GM18909 (cell line): ENCODE results near the gene SELENOS.

ENCODE experiments used
- ATAC-seq: cut with Tn5 transposase; IDR thresholded peaks from one replicate; pipeline ENCODE4 v1.9.1; 2021; ENCODE audit warnings: mild to moderate bottlenecking; ENCODE audit not compliant: unreplicated experiment, poor library complexity

Gene SELENOS

GRCh38 chr15:101252836-101253235, 24.4 kb downstream of the SELENOS start:
- no peak for ATAC-seq

GRCh38 chr15:101251830-101252820, 25.2 kb downstream of the SELENOS start, which contains the start of gene CHSY1:
Gene CHSY1, minus strand, starts transcription at chr15:101252048. Its CDS starts 592 bp downstream, at chr15:101251456.
- ATAC-seq: peak; percentile 74

- ATAC-seq: peak; percentile 38
Observed at GRCh38 chr15:101250873-101251829, 26.1 kb downstream of the SELENOS start.

GRCh38 chr15:101250341-101250831, 26.9 kb downstream of the SELENOS start:
- no peak for ATAC-seq

GRCh38 chr15:101248274-101248673, 29.0 kb downstream of the SELENOS start:
- no peak for ATAC-seq

GRCh38 chr15:101246824-101247745, 30.2 kb downstream of the SELENOS start:
- ATAC-seq: no peak

GRCh38 chr15:101246391-101246790, 30.9 kb downstream of the SELENOS start:
- no peak for ATAC-seq

- no peak for ATAC-seq
Observed at GRCh38 chr15:101244889-101245668, 32.2 kb downstream of the SELENOS start.

GRCh38 chr15:101244036-101244781, 33.1 kb downstream of the SELENOS start:
- no peak for ATAC-seq

GRCh38 chr15:101243420-101243819, 33.9 kb downstream of the SELENOS start:
- ATAC-seq: no peak

GRCh38 chr15:101242999-101243336, 34.3 kb downstream of the SELENOS start:
- no peak for ATAC-seq

GRCh38 chr15:101242160-101242998, 34.9 kb downstream of the SELENOS start:
- peak; percentile 77 for ATAC-seq

- no peak for ATAC-seq
Observed at GRCh38 chr15:101240358-101240757, 36.9 kb downstream of the SELENOS start.

- ATAC-seq: no peak
Observed at GRCh38 chr15:101239724-101240136, 37.6 kb downstream of the SELENOS start.

- ATAC-seq: no peak
Observed at GRCh38 chr15:101237251-101237650, 40.0 kb downstream of the SELENOS start.

GRCh38 chr15:101233651-101234280, 43.5 kb downstream of the SELENOS start:
- no peak for ATAC-seq

GRCh38 chr15:101232677-101233076, 44.6 kb downstream of the SELENOS start:
- no peak for ATAC-seq
